ENCODE results near the gene NTF4. TPM values are rescaled to one million over a fixed set of nuclear protein-coding genes. Genes with fewer than 3 reads are reported as not detected.
A peak's percentile ranks its signal among the peaks of the same experiment; 100 is the strongest.

The NTF4 gene
- total and polyA plus RNA-seq, 2 experiments from 2014 or later: 11.8 to 31.7 TPM

- H3K4me3 ChIP-seq: no peak overlapping the region
- peaks cover 45% of the 10 kb centered on the region for H3K4me1 ChIP-seq (ENCODE audit: low read depth)
- H3K9me3 ChIP-seq (ENCODE audit: low read depth): no peaks in the 10 kb centered on the region
- peaks cover 34% of the 10 kb centered on the region for H3K36me3 ChIP-seq
- TF ChIP-seq, protein P1, sequence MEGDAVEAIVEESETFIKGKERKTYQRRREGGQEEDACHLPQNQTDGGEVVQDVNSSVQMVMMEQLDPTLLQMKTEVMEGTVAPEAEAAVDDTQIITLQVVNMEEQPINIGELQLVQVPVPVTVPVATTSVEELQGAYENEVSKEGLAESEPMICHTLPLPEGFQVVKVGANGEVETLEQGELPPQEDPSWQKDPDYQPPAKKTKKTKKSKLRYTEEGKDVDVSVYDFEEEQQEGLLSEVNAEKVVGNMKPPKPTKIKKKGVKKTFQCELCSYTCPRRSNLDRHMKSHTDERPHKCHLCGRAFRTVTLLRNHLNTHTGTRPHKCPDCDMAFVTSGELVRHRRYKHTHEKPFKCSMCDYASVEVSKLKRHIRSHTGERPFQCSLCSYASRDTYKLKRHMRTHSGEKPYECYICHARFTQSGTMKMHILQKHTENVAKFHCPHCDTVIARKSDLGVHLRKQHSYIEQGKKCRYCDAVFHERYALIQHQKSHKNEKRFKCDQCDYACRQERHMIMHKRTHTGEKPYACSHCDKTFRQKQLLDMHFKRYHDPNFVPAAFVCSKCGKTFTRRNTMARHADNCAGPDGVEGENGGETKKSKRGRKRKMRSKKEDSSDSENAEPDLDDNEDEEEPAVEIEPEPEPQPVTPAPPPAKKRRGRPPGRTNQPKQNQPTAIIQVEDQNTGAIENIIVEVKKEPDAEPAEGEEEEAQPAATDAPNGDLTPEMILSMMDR (IDR thresholded peaks at IDR 0.05; ENCODE audit: low read depth, low read length): no peak
- DNase-seq (ENCODE audit: low read depth in 1 of 2, low spot score in 1 of 2): no peak
- H3K27me3 ChIP-seq: no peaks in the 10 kb centered on the region
- peak overlapping the region; percentile 83 for H3K27ac ChIP-seq
Measured at GRCh38 chr19:49109569-49110233, 45.1 kb upstream of the NTF4 start.

GRCh38 chr19:49109051-49109450 is 44.4 kb upstream of the NTF4 start:
- Histone ChIP-seq H3K4me1 (ENCODE audit: low read depth) (peaks cover 45% of the 10 kb centered on the region), H3K27me3 (no peaks in the 10 kb centered on the region), H3K27ac (peak overlapping the region; percentile 83), H3K36me3 (peaks cover 35% of the 10 kb centered on the region), H3K4me3 (no peak overlapping the region), H3K9me3 (ENCODE audit: low read depth) (no peaks in the 10 kb centered on the region)
- DNase-seq (ENCODE audit: low read depth in 1 of 2, low spot score in 1 of 2): no peak
- TF ChIP-seq, protein P1 (IDR thresholded peaks at IDR 0.05; ENCODE audit: low read depth, low read length): no peak

DNA sequence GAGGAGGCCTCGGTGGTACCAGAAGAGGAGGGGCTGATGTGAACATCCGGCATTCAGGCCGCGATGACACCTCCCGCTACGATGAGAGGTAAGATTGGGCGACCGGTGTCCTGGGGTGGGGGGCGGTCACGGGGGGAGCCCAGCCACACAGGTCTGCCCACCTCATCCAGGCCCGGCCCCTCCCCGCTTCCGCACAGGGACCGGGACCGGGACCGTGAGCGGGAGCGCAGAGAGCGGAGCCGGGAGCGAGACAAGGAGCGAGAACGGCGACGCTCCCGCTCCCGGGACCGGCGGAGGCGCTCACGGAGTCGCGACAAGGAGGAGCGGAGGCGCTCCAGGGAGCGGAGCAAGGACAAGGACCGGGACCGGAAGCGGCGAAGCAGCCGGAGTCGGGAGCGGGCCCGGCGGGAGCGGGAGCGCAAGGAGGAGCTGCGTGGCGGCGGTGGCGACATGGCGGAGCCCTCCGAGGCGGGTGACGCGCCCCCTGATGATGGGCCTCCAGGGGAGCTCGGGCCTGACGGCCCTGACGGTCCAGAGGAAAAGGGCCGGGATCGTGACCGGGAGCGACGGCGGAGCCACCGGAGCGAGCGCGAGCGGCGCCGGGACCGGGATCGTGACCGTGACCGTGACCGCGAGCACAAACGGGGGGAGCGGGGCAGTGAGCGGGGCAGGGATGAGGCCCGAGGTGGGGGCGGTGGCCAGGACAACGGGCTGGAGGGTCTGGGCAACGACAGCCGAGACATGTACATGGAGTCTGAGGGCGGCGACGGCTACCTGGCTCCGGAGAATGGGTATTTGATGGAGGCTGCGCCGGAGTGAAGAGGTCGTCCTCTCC is 43.2 kb upstream of the NTF4 start:
- peaks cover 36% of the 10 kb centered on the region for H3K4me1 ChIP-seq (ENCODE audit: low read depth)
- no peaks in the 10 kb centered on the region for H3K27me3 ChIP-seq
- H3K36me3 ChIP-seq: peaks cover 35% of the 10 kb centered on the region
- TF ChIP-seq, protein P1 (IDR thresholded peaks at IDR 0.05; ENCODE audit: low read depth, low read length): no peak
- no peak overlapping the region for H3K4me3 ChIP-seq
- H3K27ac ChIP-seq: peak overlapping the region; percentile 83
- H3K9me3 ChIP-seq (ENCODE audit: low read depth): no peaks in the 10 kb centered on the region
- DNase-seq (ENCODE audit: low read depth in 1 of 2, low spot score in 1 of 2): no peak

GRCh38 chr19:49106648-49107135 is 42.1 kb upstream of the NTF4 start:
- peaks cover 35% of the 10 kb centered on the region for H3K4me1 ChIP-seq (ENCODE audit: low read depth)
- DNase-seq (ENCODE audit: low read depth in 1 of 2, low spot score in 1 of 2): peak; percentile 54 to 67
- H3K4me3 ChIP-seq: no peak overlapping the region
- peak overlapping the region; percentile 83 for H3K27ac ChIP-seq
- no peaks in the 10 kb centered on the region for H3K9me3 ChIP-seq (ENCODE audit: low read depth)
- TF ChIP-seq, protein P1 (IDR thresholded peaks at IDR 0.05; ENCODE audit: low read depth, low read length): peak; percentile 77
- H3K27me3 ChIP-seq: no peaks in the 10 kb centered on the region
- peaks cover 43% of the 10 kb centered on the region for H3K36me3 ChIP-seq

- Histone ChIP-seq H3K27ac (peak overlapping the region; percentile 72), H3K4me1 (ENCODE audit: low read depth) (peaks cover 12% of the 10 kb centered on the region), H3K36me3 (peaks cover 63% of the 10 kb centered on the region), H3K9me3 (ENCODE audit: low read depth) (no peaks in the 10 kb centered on the region), H3K4me3 (no peak overlapping the region), H3K27me3 (no peaks in the 10 kb centered on the region)
- no peak for DNase-seq (ENCODE audit: low read depth in 1 of 2, low spot score in 1 of 2)
- TF ChIP-seq, protein P1 (IDR thresholded peaks at IDR 0.05; ENCODE audit: low read depth, low read length): no peak
Measured at GRCh38 chr19:49104229-49104864, 39.7 kb upstream of the NTF4 start.

Measured in cardiac muscle cell (in vitro differentiated cells and primary cell).